NCI-H524 treated with DMSO at 0.1 percent for 48 hours (cell line): ENCODE data around the gene TMIGD3.
A peak's percentile ranks its signal among the peaks of the same experiment; 100 is the strongest.
"Not testable (repeated sequence)": the region's sequence is repeated elsewhere in the genome, so short reads cannot be mapped to it uniquely, and the experiment has no call there.

Experiments
- DNase-seq: peaks from one replicate; lab custom pipeline; 2025; lab: John Stamatoyannopoulos, UW

The TMIGD3 gene

GRCh38 chr1:111503585-111504060 lies at the start of gene TMIGD3, which contains the start of gene ADORA3:
Gene TMIGD3, minus strand, starts transcription at chr1:111503633. Its CDS starts 279 bp downstream, at chr1:111503354.
Gene ADORA3, minus strand, starts transcription at chr1:111503633. Its CDS starts 279 bp downstream, at chr1:111503354.
- no peak for DNase-seq

GRCh38 chr1:111553196-111553595 lies 49.8 kb upstream of the TMIGD3 start:
- no peak for DNase-seq

- no peak for DNase-seq
These were observed 49.2 kb upstream of the TMIGD3 start for GRCh38 chr1:111552587-111552986.

- no peak for DNase-seq
These were observed 48.4 kb upstream of the TMIGD3 start for GRCh38 chr1:111551623-111552411.

GRCh38 chr1:111547786-111548185 lies 44.4 kb upstream of the TMIGD3 start:
- DNase-seq = not testable (repeated sequence)

- no peak for DNase-seq
These were observed 38.8 kb upstream of the TMIGD3 start for GRCh38 chr1:111542187-111542586.

GRCh38 chr1:111541721-111542120 lies 38.3 kb upstream of the TMIGD3 start:
- no peak for DNase-seq

- no peak for DNase-seq
These were observed 37.5 kb upstream of the TMIGD3 start for GRCh38 chr1:111540928-111541327.

GRCh38 chr1:111538343-111539025 lies 35.1 kb upstream of the TMIGD3 start:
- DNase-seq = no peak

- no peak for DNase-seq
These were observed 32.1 kb upstream of the TMIGD3 start for GRCh38 chr1:111535256-111536191.

- DNase-seq = no peak
These were observed 16.6 kb upstream of the TMIGD3 start for GRCh38 chr1:111520053-111520452.

- DNase-seq = peak; percentile 58
These were observed 14.2 kb upstream of the TMIGD3 start for GRCh38 chr1:111517469-111518225.

GRCh38 chr1:111516005-111516535 lies 12.6 kb upstream of the TMIGD3 start:
- DNase-seq = peak; percentile 2

- no peak for DNase-seq
These were observed 12.0 kb upstream of the TMIGD3 start for GRCh38 chr1:111515291-111516004.

GRCh38 chr1:111513410-111514020 lies 10.1 kb upstream of the TMIGD3 start:
- no peak for DNase-seq

GRCh38 chr1:111512931-111513330 lies 9.5 kb upstream of the TMIGD3 start:
- no peak for DNase-seq

GRCh38 chr1:111512132-111512889 lies 8.9 kb upstream of the TMIGD3 start:
- no peak for DNase-seq

GRCh38 chr1:111511370-111511769 lies 7.9 kb upstream of the TMIGD3 start:
- no peak for DNase-seq

- DNase-seq = no peak
These were observed 6.6 kb upstream of the TMIGD3 start for GRCh38 chr1:111509997-111510375.
